Measurements from ENCODE around the gene ZBTB44.
"Not testable (repeated sequence)": the region's sequence is repeated elsewhere in the genome, so short reads cannot be mapped to it uniquely, and the experiment has no call there.

ZBTB44 gene

DNA sequence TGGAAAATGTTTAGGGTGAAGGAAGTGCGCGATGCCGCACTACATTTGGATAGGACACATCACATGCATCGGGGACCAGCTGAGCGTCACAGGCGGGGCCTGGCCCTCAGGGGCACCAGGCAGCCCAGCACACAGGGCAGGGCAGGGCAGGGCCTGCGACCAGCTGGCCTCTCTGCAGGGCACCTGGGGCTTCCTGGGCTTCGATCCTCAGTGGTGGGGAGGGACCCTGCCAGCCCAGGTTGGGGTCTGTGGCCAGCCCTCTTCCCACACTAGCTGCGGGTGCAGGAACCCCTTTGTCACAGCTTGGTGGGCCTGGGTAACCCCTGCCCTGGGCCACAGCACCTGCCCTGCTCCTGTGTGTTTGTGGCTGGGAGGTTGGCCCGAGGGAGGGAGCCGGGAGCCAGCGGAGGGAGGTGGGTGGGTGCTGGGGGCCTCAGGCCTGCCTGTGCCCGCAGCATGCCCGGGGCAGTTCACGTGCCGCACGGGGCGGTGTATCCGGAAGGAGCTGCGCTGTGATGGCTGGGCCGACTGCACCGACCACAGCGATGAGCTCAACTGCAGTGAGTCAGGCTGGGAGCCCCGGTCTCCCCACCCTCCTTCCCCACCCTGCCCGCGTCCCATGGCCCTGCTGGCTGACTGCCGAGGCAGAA, 117.2 kb downstream of the ZBTB44 start:
- no peak overlapping the region for H2AFZ ChIP-seq (ENCODE audit: low read length)
- TF ChIP-seq EZH2phosphoT487 (IDR thresholded peaks at IDR 0.05; ENCODE audit: borderline replicate concordance): no peak
- TF ChIP-seq, protein P1, sequence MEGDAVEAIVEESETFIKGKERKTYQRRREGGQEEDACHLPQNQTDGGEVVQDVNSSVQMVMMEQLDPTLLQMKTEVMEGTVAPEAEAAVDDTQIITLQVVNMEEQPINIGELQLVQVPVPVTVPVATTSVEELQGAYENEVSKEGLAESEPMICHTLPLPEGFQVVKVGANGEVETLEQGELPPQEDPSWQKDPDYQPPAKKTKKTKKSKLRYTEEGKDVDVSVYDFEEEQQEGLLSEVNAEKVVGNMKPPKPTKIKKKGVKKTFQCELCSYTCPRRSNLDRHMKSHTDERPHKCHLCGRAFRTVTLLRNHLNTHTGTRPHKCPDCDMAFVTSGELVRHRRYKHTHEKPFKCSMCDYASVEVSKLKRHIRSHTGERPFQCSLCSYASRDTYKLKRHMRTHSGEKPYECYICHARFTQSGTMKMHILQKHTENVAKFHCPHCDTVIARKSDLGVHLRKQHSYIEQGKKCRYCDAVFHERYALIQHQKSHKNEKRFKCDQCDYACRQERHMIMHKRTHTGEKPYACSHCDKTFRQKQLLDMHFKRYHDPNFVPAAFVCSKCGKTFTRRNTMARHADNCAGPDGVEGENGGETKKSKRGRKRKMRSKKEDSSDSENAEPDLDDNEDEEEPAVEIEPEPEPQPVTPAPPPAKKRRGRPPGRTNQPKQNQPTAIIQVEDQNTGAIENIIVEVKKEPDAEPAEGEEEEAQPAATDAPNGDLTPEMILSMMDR (conservative IDR thresholded peaks at IDR 0.05; ENCODE audit: low read length): no peak
- no peak overlapping the region for H3K9ac ChIP-seq (ENCODE audit: low read depth, low read length, poor library complexity, severe bottlenecking)
- no peaks in the 10 kb centered on the region for H3F3A ChIP-seq (ENCODE audit: low read depth)
- no peaks in the 10 kb centered on the region for H3K36me3 ChIP-seq (ENCODE audit: insufficient read depth, low read length)
- no peaks in the 10 kb centered on the region for H3K9me2 ChIP-seq (replicated peaks; ENCODE audit: low read depth, low read length)
- no peaks in the 10 kb centered on the region for H3K4me1 ChIP-seq (ENCODE audit: insufficient read depth, low read length, poor library complexity, severe bottlenecking)
- no peaks in the 10 kb centered on the region for H4K20me1 ChIP-seq (ENCODE audit: insufficient read depth, low read length, poor library complexity, severe bottlenecking)
- no peak overlapping the region for H3K4me2 ChIP-seq (ENCODE audit: low read depth, low read length, poor library complexity, severe bottlenecking)
- no peaks in the 10 kb centered on the region for H3K9me3 ChIP-seq (ENCODE audit: insufficient read depth, low read depth, low read length)
- no peak overlapping the region for H3K4me3 ChIP-seq (ENCODE audit: low read length, poor library complexity, severe bottlenecking)
- H3K79me2 ChIP-seq (ENCODE audit: insufficient read depth, low read length): no peaks in the 10 kb centered on the region
- no peaks in the 10 kb centered on the region for H3K27me3 ChIP-seq (ENCODE audit: insufficient read depth, low read length, poor library complexity, severe bottlenecking)

DNA sequence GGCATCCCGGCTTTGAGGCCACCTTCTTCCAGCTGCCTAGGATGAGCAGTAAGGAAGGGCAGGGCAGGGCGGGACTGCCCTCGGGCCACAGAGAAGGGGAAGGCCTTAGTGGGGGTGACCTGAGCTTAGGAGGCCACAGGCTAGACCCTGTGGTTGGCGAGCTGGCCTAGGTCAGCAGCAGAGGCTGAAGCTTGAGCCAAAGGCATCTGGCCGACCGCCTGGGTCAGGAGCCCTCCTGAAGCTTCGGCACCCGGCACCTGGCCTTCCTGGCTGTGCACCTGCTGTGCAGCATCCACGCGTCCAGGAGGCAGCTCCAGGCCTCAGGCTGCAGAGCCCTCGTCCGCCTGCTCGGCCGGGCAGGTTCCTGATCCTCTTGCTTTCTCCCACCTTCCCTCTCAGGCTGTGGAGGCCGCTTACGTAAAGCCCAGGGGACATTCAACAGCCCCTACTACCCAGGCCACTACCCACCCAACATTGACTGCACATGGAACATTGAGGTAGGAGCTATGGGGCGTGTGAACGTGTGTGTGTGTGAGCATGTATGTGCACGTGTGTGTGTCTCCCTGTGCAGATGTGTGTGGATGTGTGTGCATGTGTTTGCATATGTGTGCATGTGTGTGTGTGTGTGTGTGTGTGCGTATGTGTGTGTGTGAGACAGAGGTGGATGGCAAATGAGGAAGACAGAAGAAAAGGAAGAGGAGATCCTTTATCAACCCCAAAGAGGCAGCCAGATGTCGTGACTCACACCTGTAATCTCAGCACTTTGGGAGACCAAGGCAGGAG, 120.3 kb downstream of the ZBTB44 start:
- H2AFZ ChIP-seq (ENCODE audit: low read length): no peak overlapping the region
- H3K9ac ChIP-seq (ENCODE audit: low read depth, low read length, poor library complexity, severe bottlenecking): no peak overlapping the region
- no peaks in the 10 kb centered on the region for H3K36me3 ChIP-seq (ENCODE audit: insufficient read depth, low read length)
- H3K79me2 ChIP-seq (ENCODE audit: insufficient read depth, low read length): no peaks in the 10 kb centered on the region
- no peak overlapping the region for H3K4me2 ChIP-seq (ENCODE audit: low read depth, low read length, poor library complexity, severe bottlenecking)
- no peaks in the 10 kb centered on the region for H3K9me2 ChIP-seq (replicated peaks; ENCODE audit: low read depth, low read length)
- H4K20me1 ChIP-seq (ENCODE audit: insufficient read depth, low read length, poor library complexity, severe bottlenecking): no peaks in the 10 kb centered on the region
- H3K4me3 ChIP-seq (ENCODE audit: low read length, poor library complexity, severe bottlenecking): no peak overlapping the region
- H3K9me3 ChIP-seq (ENCODE audit: insufficient read depth, low read depth, low read length): no peaks in the 10 kb centered on the region
- TF ChIP-seq, protein P1 (conservative IDR thresholded peaks at IDR 0.05; ENCODE audit: low read length): no peak
- TF ChIP-seq EZH2phosphoT487 (IDR thresholded peaks at IDR 0.05; ENCODE audit: borderline replicate concordance): no peak
- H3K27me3 ChIP-seq (ENCODE audit: insufficient read depth, low read length, poor library complexity, severe bottlenecking): no peaks in the 10 kb centered on the region
- no peaks in the 10 kb centered on the region for H3F3A ChIP-seq (ENCODE audit: low read depth)
- no peaks in the 10 kb centered on the region for H3K4me1 ChIP-seq (ENCODE audit: insufficient read depth, low read length, poor library complexity, severe bottlenecking)

DNA sequence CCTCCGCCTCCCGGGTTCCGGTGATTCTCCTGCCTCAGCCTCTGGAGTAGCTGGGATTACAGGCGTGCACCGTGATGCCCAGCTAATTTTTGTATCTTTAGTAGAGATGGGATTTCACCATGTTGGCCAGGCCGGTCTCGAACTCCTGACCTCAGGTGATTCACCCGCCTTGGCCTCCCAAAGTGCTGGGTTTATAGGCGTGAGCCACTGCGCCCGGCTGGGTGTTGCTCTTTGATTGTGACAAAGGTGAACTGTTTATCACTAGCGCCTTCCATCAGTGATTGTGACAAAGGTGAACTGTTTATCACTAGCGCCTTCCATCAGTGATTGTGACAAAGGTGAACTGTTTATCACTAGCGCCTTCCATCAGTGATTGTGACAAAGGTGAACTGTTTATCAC, 121.2 kb downstream of the ZBTB44 start:
- H2AFZ ChIP-seq (ENCODE audit: low read length); H3K4me2 ChIP-seq (ENCODE audit: low read depth, low read length, poor library complexity, severe bottlenecking); H4K20me1 ChIP-seq (ENCODE audit: insufficient read depth, low read length, poor library complexity, severe bottlenecking); H3K9me3 ChIP-seq (ENCODE audit: insufficient read depth, low read depth, low read length); H3K9ac ChIP-seq (ENCODE audit: low read depth, low read length, poor library complexity, severe bottlenecking); H3F3A ChIP-seq (ENCODE audit: low read depth); H3K27me3 ChIP-seq (ENCODE audit: insufficient read depth, low read length, poor library complexity, severe bottlenecking); H3K36me3 ChIP-seq (ENCODE audit: insufficient read depth, low read length); H3K79me2 ChIP-seq (ENCODE audit: insufficient read depth, low read length); H3K4me3 ChIP-seq (ENCODE audit: low read length, poor library complexity, severe bottlenecking); H3K9me2 ChIP-seq (replicated peaks; ENCODE audit: low read depth, low read length); H3K4me1 ChIP-seq (ENCODE audit: insufficient read depth, low read length, poor library complexity, severe bottlenecking): not testable (repeated sequence)
